Stimulated activated CD8-positive, alpha-beta memory T cell treated with anti-CD3 and anti-CD28 coated beads, Interleukin-12 subunit alpha, Interleukin-12 subunit beta, amount 100 ng/mL, for 24 hours (primary cell): ENCODE data around the gene KLF7.
"Not testable (repeated sequence)": the region's sequence is repeated elsewhere in the genome, so short reads cannot be mapped to it uniquely, and the experiment has no call there.

ENCODE experiments used
- DNase-seq: peaks from one replicate; pipeline ENCODE4 v3.0.0-alpha.2; 2020; ENCODE audit errors: extremely low read depth

KLF7 gene

DNA sequence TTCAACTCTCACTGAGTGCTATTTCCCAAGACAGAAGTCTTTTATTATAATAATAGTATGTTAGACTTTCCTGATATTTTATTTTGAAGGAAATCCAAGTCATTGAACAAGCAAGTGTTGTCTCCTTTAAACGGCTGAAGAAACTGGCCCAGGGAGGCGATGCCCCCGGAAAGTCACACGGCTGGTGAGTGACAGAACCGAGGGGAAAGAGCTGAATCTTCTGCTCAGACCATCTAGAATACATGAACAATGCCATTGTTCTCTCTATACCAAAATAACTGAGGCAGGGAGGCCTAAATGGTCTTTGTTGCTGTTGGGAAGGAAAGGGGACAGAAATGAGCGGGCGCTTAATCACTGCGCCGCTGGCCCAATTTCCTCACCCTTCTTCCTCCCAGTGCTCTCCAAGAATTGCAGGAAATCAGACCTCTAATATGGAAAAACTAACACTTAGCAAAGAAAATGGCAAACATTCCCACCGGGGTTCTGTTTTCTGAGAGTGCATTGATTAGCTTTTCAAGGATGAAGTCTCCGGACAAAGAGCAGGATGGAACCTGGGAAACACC lies 101.5 kb downstream of the KLF7 start:
- DNase-seq, result no peak

DNA sequence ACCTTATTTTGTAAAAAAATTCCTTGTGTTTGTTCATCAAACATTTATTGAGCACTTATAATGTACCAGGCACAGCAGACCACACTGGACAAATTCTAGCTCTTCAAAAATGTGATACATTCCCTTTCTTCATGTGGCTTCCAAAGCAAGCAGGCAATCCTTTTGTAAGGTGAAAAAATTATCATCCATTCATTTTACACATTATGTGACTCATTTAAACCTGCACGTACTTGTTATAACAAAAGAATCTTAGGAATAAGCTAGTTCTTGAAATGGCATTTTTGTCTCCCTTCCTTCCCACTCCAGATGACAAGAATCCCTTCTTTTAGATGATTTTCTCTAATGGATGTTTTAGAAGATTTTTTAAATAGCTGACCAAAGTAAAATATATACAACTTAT lies 104.6 kb downstream of the KLF7 start:
- no peak for DNase-seq

DNA sequence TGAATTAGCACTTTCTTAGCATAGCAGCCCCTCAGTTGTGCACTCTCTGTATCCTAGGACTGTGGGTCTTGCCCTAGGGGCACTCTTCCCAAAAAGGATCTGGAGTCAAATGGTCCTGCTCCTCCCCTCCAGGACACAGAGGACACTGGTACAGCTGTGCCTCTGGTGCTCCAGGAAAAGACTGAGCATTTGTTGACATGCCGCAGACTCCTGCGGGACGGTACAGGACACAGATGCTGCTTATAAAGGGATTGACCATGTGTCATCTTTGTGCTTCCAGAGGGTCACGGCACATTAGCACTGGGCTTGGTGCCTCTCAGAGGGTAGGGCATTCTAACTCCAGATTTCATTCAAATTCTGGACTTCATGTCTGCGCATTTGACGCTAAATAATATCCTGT lies 110.5 kb downstream of the KLF7 start:
- no peak for DNase-seq

DNA sequence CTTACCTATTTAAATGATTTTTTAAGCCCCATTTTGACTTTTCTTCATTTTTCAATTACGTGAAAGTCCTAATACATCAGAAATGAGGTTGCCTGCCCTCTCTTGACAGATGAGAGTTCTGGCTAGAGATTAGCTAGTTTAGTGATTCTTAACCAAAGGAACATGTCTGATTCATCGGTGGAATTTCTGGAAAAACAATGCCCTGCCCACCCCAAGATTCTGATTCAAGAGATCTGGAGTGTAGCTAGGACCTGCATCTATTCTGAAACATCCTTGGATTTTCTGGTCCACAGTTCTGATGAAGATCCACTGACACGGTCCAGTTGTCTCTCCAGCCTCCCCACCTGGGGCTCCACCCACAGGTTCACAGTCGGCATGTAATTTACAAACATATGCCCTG lies 111.2 kb downstream of the KLF7 start:
- no peak for DNase-seq

DNA sequence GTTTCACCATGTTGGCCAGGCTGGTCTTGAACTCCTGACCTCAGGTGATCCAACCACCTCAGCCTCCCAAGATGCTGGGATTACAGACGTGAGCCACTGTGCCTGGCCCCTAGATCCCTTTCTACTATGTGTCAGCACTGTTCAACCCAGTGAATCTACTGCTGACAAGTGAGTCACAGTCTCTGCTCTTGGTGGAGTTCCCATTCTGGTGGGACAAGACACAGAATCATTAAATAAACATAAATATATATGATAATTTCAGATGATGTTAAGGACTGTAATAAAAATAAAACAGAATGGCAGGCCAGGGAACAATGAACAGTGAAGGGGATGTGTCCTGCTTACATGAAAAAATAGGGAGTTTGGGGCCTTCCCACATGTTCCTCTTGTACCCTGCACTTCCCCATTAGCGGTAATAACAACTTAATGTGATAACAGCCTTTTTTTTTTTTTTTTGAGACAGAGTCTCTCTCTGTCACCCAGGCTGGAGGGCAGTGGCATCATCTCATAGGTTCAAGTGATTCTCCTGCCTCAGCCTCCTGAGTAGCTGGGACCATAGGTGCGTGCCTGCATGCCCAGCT lies 114.3 kb downstream of the KLF7 start:
- DNase-seq, result no peak

DNA sequence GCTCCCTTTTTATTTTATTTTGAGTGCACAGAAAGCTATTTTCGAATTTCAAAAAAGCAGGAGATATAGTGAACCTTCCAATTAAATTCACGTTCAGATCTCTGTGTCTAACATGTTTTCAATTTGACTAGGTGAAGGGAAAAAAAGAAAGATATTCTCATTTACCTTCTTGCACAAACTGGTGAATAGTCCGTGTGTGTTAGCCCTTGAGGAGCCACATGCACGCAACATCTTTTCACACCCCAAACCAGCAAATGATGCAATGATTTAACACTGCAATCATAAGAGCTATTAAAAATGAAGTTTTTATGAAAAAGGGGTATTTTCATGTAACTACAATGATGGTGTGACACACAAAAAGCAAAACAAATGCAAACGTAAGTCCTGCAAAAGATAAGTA lies 116.6 kb downstream of the KLF7 start:
- DNase-seq, result no peak

DNA sequence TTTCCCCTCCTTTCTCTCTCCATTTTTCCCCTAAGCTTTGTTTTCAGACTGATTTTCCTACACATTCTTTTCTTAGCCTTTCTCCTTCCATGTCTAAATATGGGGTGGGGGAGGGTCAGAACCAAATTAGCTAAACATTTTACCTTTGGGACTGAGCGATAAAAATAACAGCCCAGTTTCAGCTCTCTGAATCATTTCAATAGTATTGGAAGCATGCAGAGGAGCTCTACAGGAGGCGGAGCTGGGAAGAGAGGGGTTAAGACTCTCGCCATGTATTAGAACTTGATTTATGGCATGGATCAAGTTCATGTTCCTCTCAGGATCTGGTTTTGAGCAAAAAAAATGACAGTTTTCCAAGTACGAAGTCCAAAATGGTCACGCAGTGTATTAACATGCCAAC lies 117.3 kb downstream of the KLF7 start:
- no peak for DNase-seq

DNA sequence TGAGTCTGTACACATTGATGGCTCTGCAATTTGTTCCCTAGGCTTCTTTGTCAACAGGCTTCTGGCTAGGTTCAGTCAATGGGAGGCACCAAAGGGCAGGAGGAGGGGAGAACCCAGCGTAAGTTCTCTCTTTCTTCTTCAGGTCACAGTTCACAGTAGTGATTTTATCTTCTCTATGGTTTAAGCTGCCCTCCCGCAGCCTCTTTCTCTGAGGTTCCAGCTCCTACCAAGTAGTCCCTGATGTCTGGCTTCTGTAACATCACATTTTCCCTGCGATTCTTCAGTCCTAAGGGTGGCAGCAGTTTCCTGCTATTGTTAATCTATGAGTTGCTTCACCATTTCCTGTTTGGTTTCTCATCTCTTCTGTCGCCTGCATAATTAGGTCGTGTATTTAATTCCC lies 119.0 kb downstream of the KLF7 start:
- no peak for DNase-seq

DNA sequence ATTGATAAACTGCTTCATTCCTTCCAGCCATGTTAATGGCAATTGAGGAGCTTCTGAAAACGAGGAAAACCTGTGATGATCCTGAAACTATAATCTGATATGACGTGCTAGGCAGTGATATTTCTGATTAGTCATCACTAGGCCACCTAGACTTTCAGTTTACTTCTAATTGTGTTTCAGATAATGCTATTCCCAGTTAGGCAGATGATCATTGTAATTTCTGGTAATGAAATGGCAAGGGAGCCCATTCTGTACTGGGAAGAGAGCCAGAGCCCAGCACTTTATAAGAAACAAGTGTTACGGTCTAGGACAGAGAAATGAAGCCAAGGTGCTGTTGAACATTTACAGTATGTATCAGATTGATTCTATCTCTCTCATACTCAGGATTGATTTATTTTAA lies 120.2 kb downstream of the KLF7 start:
- no peak for DNase-seq

DNA sequence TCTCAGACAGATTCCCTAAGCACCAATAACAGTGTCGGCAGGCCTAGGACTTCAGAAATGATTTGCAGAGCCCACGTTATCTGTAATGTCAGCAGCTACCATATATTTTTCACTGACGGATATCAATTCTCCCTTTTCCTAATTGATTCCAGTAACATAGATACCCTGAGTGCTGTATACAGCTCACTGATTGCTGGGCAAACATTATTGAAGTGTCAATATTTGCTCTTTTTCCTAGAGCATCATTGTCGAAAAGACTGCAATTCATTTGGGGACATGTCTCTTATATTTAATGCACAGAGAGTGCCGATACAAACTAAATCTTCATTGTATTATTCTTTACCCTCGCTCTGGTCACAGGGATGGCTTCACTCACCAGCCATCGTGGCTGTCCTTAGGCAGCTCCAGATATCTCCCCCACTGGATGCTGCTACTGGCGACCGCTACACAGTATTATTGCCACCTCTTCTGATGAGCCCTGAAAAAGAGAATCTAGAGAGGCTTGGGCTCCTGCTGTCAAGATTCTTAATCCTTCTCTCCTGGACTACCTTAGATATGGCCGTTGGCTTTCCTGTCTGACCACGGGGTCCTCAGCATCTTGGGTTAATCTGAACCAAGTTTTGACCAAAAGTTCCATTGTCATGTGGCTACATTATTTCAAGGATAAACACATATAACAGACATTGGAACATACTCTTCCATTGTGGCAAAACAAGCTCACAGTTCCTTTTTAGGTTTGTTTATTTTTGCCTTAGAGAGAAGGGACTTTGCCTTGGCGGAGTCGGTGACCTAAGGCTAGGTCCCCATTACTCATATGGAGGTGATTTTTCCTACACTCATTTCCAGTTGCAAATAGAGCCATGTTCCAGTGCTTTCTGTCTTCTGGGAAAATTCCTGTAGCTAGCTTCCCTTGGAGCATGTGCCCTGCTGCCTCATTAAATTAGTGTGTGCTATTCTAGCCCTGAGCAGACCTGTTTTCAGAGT lies 121.1 kb downstream of the KLF7 start:
- no peak for DNase-seq

DNA sequence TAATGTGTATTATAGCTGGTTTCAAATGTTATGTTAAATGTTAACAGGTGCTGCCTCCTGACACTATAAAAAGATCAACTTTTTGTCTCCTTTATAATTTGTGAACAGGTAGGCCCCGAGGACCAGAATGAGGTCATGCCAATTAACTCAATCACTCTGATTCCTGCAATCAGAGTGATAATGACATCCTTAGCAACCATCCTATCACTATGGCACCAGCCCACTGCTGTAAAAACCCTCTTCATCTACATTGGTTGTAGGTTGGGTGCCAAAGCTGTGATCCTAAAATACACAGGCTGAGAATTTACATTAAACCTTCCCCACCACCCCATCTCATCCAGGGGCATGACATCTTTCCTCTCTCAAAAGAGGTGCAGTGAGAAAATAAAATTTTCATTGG lies 122.9 kb downstream of the KLF7 start:
- no peak for DNase-seq

DNA sequence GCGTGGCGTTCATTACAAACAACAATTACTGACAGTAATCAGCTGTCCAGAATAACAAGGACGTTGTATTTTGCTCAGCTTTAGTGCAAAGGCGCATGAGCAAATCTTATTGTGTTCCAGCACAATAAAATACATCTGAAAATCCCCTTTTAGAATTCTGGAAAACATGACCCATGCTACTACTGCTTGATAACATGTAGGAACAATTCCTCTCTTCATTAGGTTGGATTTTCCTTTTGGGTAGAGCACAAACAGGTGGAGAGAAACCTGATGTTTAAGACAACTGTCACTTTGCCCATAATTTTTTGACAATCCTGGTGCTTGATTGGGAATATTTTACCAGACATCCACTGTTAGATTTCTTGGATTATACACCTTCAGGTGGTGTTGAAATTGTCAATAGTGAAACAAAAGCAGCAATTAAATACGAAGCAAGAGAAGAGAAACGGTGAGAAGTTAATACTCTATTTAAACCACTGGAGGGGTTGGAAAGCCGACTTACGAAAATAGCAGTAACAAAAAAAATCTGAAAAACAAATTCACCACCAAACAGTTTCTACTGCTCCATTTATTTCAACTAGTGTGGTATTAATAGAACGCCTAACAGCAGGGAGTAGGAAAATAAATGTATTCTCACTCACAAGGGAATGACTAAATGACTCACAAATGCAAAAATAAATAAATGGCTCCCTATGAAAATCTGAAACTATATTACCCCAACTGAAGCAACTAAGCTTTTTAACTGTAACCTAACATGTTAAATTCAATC lies 123.8 kb downstream of the KLF7 start:
- DNase-seq, result no peak

DNA sequence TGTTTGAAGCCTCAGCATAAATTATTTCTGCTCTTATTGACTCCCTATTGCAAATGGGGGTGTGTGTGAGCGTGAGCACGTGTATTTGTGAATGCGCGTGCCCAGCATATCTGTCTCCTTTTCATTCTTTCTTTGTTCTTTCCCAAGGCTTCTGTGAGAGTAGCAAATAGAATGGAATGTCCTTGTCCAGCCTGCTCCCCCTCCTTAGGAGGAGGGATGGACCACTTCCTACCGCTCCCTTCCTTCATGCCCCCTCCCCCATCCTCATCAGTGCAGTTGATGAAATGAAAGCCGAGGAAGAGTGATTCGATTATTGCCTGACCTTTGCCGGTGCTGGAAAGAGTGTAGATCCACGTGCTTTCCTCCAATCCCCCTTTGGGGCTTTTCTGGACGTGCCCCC lies 124.5 kb downstream of the KLF7 start:
- no peak for DNase-seq

DNA sequence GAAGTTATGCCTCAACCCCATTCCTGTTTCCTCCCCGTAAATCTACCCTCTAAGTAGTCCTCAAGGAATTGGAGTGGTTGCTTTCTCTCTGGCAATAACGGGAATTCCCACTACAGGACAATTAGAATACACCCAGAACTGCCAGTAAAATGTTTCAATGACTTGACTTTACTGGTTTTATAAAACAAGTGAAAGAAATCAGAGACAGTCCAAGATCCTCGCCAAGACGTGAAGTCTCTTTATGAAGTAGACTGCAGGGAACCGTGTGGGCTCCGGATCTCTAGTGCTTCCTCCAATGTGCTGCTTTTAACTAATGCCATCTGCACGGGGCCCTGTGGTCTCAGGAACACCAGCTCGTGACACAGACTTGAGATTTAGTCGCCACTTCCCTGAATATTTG lies 125.1 kb downstream of the KLF7 start:
- no peak for DNase-seq

DNA sequence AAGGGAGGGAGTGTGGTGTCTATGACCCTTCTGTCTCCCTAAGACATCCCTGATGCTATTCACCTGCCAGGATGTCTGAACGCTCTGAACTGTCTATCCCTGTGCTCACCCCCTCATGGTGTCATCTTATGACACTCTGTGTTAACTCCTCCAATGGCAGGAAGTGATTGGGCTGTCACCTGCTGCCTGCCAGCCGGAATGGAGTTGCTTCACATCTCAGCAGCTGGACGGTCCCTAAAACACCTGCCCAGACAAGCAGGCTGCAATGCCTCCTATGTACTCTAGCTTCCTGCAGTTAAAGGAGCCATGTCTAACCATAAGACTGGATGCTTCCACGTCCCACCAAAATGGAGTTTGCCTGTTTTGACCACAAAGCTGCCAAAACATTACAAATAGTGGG lies 126.5 kb downstream of the KLF7 start:
- DNase-seq, result no peak

DNA sequence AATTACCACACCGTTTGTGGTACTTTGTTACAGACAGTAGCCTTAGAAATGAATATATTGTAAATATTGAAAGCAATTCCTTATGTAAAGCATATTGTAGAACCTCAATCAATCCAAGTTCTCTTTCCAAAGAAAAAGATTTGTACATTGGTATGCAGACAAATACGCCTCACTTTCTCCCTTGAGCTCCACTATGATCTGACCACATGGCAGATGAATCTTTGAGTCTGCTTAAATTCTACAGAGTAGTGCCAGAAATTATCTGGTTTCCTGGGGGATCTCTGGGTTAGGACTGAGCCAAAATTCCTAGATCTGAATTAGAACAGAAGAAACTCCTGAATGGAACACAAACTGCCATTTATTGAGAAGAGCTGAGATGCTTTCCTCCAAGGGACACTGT lies 127.4 kb downstream of the KLF7 start:
- no peak for DNase-seq

DNA sequence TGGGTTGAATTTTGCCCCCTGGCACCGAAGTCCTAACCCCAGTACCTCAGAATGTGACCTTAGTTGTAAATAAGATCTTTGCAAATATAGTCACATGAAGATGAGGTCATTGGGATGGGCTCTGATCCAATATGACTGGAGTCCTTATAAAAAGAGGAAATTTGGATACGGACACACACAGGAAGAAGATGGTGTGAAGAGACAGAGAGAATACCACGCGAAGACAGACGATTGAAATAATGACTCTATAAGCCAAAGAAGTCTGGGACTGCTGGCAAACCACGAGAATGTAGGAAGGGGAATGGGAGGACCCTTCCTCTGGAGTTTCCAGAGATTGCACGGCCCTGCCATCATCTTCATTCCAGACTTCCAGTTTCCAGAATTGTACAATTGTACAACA lies 127.9 kb downstream of the KLF7 start:
- DNase-seq, result no peak

DNA sequence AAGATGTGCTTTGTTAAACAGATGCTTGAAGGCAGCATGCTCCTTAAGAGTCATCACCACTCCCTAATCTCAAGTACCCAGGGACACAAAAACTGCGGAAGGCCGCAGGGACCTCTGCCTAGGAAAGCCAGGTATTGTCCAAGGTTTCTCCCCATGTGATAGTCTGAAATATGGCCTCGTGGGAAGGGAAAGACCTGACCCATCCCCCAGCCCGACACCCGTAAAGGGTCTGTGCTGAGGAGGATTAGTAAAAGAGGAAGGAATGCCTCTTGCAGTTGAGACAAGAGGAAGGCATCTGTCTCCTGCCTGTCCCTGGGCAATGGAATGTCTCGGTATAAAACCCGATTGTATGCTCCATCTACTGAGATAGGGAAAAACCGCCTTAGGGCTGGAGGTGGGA lies 128.7 kb downstream of the KLF7 start:
- not testable (repeated sequence) for DNase-seq

DNA sequence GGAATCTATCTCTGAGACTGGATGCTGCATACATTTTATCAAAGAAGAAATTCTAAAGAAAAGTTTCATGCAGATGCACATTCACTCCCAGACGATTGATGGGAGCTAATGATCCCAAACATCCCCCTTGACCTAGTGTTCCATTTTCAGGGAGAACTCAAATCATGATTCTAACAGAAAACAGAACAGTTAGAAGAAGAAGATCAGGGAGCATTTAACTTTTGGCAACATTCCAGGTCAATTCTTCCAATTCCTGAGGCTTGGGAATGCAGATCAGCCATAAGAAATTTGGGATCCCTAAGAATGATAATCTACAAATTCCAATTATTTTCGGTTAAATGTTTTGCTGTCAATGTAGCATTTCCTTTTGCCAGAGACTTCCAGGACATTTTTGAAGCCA lies 129.9 kb downstream of the KLF7 start:
- DNase-seq, result no peak

DNA sequence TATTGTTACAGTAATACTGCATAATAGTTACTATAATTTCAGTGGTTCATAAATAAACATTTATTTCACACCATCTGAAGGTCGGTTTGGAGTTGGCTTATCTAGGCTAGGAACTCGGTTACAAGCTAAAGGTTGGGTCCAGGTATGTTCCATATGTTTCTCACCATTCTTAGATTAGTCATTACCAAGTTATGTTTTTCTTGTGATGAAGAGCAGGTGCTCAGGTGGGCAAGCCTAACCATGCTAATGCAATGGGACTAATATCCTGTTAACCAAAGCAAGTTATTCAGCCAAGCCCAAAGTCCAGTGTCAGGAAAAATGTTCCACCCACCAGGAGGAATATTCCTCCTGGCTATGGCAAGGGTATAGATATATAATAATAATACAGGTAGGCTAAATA lies 133.3 kb downstream of the KLF7 start:
- DNase-seq, result no peak
